Iris pigment epithelial cell (primary cell): ENCODE results near the gene NEBL.
"Not testable (repeated sequence)": the region's sequence is repeated elsewhere in the genome, so short reads cannot be mapped to it uniquely, and the experiment has no call there.

ENCODE experiments used
- DNase-seq: peaks from one replicate; pipeline ENCODE4 v3.0.0-alpha.2; 2011; ENCODE audit warnings: low read depth

Gene NEBL

GRCh38 chr10:20897146-20897825 lies at the start of gene NEBL:
Gene NEBL (minus strand): TSS chr10:20897311. CDS start chr10:20897205, 106 bp downstream.
- DNase-seq, result peak; percentile 10

GRCh38 chr10:20945546-20946332 lies 48.6 kb upstream of the NEBL start:
- no peak for DNase-seq

- no peak for DNase-seq
Measured at GRCh38 chr10:20944789-20945502, 47.8 kb upstream of the NEBL start.

GRCh38 chr10:20939414-20939813 lies 42.3 kb upstream of the NEBL start:
- not testable (repeated sequence) for DNase-seq

- DNase-seq, result no peak
Measured at GRCh38 chr10:20936396-20936795, 39.3 kb upstream of the NEBL start.

- DNase-seq, result no peak
Measured at GRCh38 chr10:20935931-20936330, 38.8 kb upstream of the NEBL start.

- DNase-seq, result no peak
Measured at GRCh38 chr10:20935301-20935700, 38.2 kb upstream of the NEBL start.

- DNase-seq, result no peak
Measured at GRCh38 chr10:20933705-20934104, 36.6 kb upstream of the NEBL start.

- DNase-seq, result no peak
Measured at GRCh38 chr10:20932606-20933126, 35.6 kb upstream of the NEBL start.

GRCh38 chr10:20931156-20931795 lies 34.2 kb upstream of the NEBL start:
- no peak for DNase-seq

GRCh38 chr10:20927456-20927855 lies 30.3 kb upstream of the NEBL start:
- DNase-seq, result no peak

- no peak for DNase-seq
Measured at GRCh38 chr10:20922451-20922850, 25.3 kb upstream of the NEBL start.

GRCh38 chr10:20922033-20922432 lies 24.9 kb upstream of the NEBL start:
- DNase-seq, result no peak

- DNase-seq, result no peak
Measured at GRCh38 chr10:20920061-20920460, 22.9 kb upstream of the NEBL start.

GRCh38 chr10:20919481-20919880 lies 22.4 kb upstream of the NEBL start:
- DNase-seq, result no peak

- no peak for DNase-seq
Measured at GRCh38 chr10:20916976-20917375, 19.9 kb upstream of the NEBL start.

- no peak for DNase-seq
Measured at GRCh38 chr10:20912969-20913368, 15.9 kb upstream of the NEBL start.

- no peak for DNase-seq
Measured at GRCh38 chr10:20911626-20912025, 14.5 kb upstream of the NEBL start.

GRCh38 chr10:20909801-20910200 lies 12.7 kb upstream of the NEBL start:
- no peak for DNase-seq

- DNase-seq, result no peak
Measured at GRCh38 chr10:20908391-20908790, 11.3 kb upstream of the NEBL start.

- no peak for DNase-seq
Measured at GRCh38 chr10:20903635-20904390, 6.7 kb upstream of the NEBL start.
